ENCODE measurements around the gene VASH2.
"Not testable (repeated sequence)": the region's sequence is repeated elsewhere in the genome, so short reads cannot be mapped to it uniquely, and the experiment has no call there.

VASH2 gene

GRCh38 chr1:212980123-212980785 is 29.9 kb downstream of the VASH2 start:
- no peak for DNase-seq (ENCODE audit: low read depth, low spot score)

- no peak for DNase-seq (ENCODE audit: low read depth, low spot score)
Measured at GRCh38 chr1:212981025-212981495, 30.7 kb downstream of the VASH2 start.

GRCh38 chr1:212981571-212982328 is 31.4 kb downstream of the VASH2 start:
- DNase-seq (ENCODE audit: low read depth, low spot score) = no peak

GRCh38 chr1:212982430-212983152 is 32.2 kb downstream of the VASH2 start:
- DNase-seq (ENCODE audit: low read depth, low spot score) = no peak

GRCh38 chr1:212983482-212983881 is 33.1 kb downstream of the VASH2 start:
- no peak for DNase-seq (ENCODE audit: low read depth, low spot score)

GRCh38 chr1:212984522-212985291 is 34.4 kb downstream of the VASH2 start:
- DNase-seq (ENCODE audit: low read depth, low spot score) = no peak

- no peak for DNase-seq (ENCODE audit: low read depth, low spot score)
Measured at GRCh38 chr1:212986551-212986950, 36.2 kb downstream of the VASH2 start.

GRCh38 chr1:212987702-212988322 is 37.5 kb downstream of the VASH2 start:
- no peak for DNase-seq (ENCODE audit: low read depth, low spot score)

GRCh38 chr1:212990276-212990675 is 39.9 kb downstream of the VASH2 start:
- DNase-seq (ENCODE audit: low read depth, low spot score) = no peak

- DNase-seq (ENCODE audit: low read depth, low spot score) = not testable (repeated sequence)
Measured at GRCh38 chr1:212993960-212994359, 43.6 kb downstream of the VASH2 start.

- DNase-seq (ENCODE audit: low read depth, low spot score) = no peak
Measured at GRCh38 chr1:212994926-212995325, 44.6 kb downstream of the VASH2 start.

- no peak for DNase-seq (ENCODE audit: low read depth, low spot score)
Measured at GRCh38 chr1:213003256-213003655, 52.9 kb downstream of the VASH2 start.

- DNase-seq (ENCODE audit: low read depth, low spot score) = no peak
Measured at GRCh38 chr1:213008564-213008963, 58.2 kb downstream of the VASH2 start.

- DNase-seq (ENCODE audit: low read depth, low spot score) = no peak
Measured at GRCh38 chr1:213014642-213015041, 64.3 kb downstream of the VASH2 start.

- DNase-seq (ENCODE audit: low read depth, low spot score) = peak; percentile 90
Measured at GRCh38 chr1:213015099-213016050, 65.0 kb downstream of the VASH2 start, which contains the start of gene ANGEL2. TSS of gene ANGEL2 (minus strand) at chr1:213015867. CDS start at chr1:213015671, 196 bp downstream.

GRCh38 chr1:213017447-213018273 is 67.3 kb downstream of the VASH2 start:
- no peak for DNase-seq (ENCODE audit: low read depth, low spot score)

GRCh38 chr1:213019450-213019849 is 69.1 kb downstream of the VASH2 start:
- no peak for DNase-seq (ENCODE audit: low read depth, low spot score)

GRCh38 chr1:213020016-213020415 is 69.7 kb downstream of the VASH2 start:
- DNase-seq (ENCODE audit: low read depth, low spot score) = no peak

GRCh38 chr1:213027024-213027423 is 76.7 kb downstream of the VASH2 start:
- DNase-seq (ENCODE audit: low read depth, low spot score) = not testable (repeated sequence)

All from activated naive CD8-positive, alpha-beta T cell treated with anti-CD3 and anti-CD28 coated beads, Interleukin-2, amount 50 U/mL, for 16 hours (primary cell).